ENCODE results near the gene PSMC3IP.

The PSMC3IP gene

DNA sequence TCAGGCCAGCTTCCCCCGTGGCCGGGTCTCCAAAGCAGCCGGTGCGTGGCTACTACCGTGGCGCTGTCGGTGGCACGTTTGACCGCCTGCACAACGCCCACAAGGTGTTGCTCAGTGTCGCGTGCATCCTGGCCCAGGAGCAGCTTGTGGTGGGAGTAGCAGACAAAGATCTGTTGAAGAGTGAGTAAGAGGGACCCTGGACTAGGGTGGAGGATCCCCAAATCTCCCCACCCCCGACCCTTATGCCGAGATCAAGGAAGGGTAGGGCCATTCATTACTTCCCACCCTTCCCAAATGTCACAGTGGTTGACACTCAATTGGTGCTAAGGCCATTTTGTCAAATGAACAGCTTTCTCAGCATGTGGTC lies 14.4 kb downstream of the PSMC3IP start:
- Histone ChIP-seq H3K14ac (ENCODE audit: low read length) (no peak overlapping the region), H3K9me3 (replicated peaks in 1 of 2; ENCODE audit: control insufficient read depth in 2 of 2, insufficient read depth in 1 of 2, low read depth in 1 of 2, low read length in 2 of 2) (no peaks in the 10 kb centered on the region), H3K4me2 (ENCODE audit: insufficient read depth, low read length, poor library complexity, severe bottlenecking) (peak overlapping the region; percentile 94), H3K4me1 (ENCODE audit: control insufficient read depth in 2 of 2, insufficient read depth in 1 of 2, low read depth in 1 of 2, low read length in 2 of 2) (peaks cover 15 to 16% of the 10 kb centered on the region in 2 donors), H3K36me3 (replicated peaks in 1 of 2; ENCODE audit: control insufficient read depth in 2 of 2, insufficient read depth in 2 of 2, low read length in 2 of 2) (peaks cover 21 to 35% of the 10 kb centered on the region in 2 donors), H2BK12ac (ENCODE audit: low read length) (no peak overlapping the region), H4K8ac (ENCODE audit: low read depth, low read length) (no peak overlapping the region), H3K18ac (ENCODE audit: low read length) (no peak overlapping the region), H3K4me3 (ENCODE audit: low read length in 2 of 2) (peak overlapping the region; percentile 66 to 92), H4K91ac (ENCODE audit: low read depth, low read length, poor library complexity) (no peak overlapping the region), H3K23ac (ENCODE audit: low read depth, low read length, poor library complexity) (no peak overlapping the region), H2AK5ac (ENCODE audit: low read depth, low read length) (no peak overlapping the region), H3K4ac (ENCODE audit: low read length) (no peak overlapping the region), H2BK5ac (ENCODE audit: low read length) (no peak overlapping the region), H2BK120ac (ENCODE audit: low read depth, low read length) (no peak overlapping the region), H3K79me1 (ENCODE audit: low read depth, low read length) (peaks cover 21% of the 10 kb centered on the region), H3K9ac (ENCODE audit: low read depth, low read length, poor library complexity) (no peak overlapping the region), H3K27ac (replicated peaks; ENCODE audit: low read length) (no peak overlapping the region), H2BK15ac (ENCODE audit: low read length) (no peak overlapping the region), H2AFZ (ENCODE audit: low read length) (no peak overlapping the region), H3K27me3 (ENCODE audit: control insufficient read depth in 3 of 3, insufficient read depth in 3 of 3, low read depth in 1 of 3, low read length in 3 of 3) (no peaks in the 10 kb centered on the region)
- no peak for DNase-seq (ENCODE audit: low spot score)
- no CpG with 5 or more reads among the region's 14 CpGs for WGBS, 2 donors (ENCODE audit: extremely low coverage in 2 of 2, insufficient read length in 2 of 2, insufficient replicate concordance in 1 of 2)

DNA sequence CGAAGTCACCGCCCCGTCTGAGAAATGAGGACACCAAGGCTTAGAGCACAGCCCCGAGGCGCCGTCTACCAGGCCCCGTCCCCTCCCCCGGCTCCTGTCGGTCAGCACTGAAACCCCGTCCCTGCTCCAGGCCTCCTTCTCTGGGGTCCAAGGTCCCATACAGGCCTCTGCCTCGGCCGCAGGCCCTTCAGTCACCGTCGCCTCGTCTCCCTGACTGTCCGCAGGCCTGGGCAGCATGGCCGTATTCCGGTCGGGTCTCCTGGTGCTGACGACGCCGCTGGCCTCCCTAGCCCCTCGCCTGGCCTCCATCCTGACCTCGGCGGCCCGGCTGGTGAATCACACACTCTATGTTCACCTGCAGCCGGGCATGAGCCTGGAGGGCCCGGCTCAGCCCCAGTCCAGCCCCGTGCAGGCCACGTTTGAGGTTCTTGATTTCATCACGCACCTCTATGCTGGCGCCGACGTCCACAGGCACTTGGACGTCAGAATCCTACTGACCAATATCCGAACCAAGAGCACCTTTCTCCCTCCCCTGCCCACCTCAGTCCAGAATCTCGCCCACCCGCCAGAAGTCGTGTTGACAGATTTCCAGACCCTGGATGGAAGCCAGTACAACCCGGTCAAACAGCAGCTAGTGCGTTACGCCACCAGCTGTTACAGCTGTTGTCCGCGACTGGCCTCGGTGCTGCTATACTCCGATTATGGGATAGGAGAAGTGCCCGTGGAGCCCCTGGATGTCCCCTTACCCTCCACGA lies 15.0 kb downstream of the PSMC3IP start:
- no peak overlapping the region for H3K4ac ChIP-seq (ENCODE audit: low read length)
- no peak overlapping the region for H4K8ac ChIP-seq (ENCODE audit: low read depth, low read length)
- H3K9me3 ChIP-seq (replicated peaks in 1 of 2; ENCODE audit: control insufficient read depth in 2 of 2, insufficient read depth in 1 of 2, low read depth in 1 of 2, low read length in 2 of 2) = no peaks in the 10 kb centered on the region
- peak overlapping the region; percentile 94 for H3K4me2 ChIP-seq (ENCODE audit: insufficient read depth, low read length, poor library complexity, severe bottlenecking)
- peaks cover 21 to 34% of the 10 kb centered on the region in 2 donors for H3K36me3 ChIP-seq (replicated peaks in 1 of 2; ENCODE audit: control insufficient read depth in 2 of 2, insufficient read depth in 2 of 2, low read length in 2 of 2)
- DNase-seq (ENCODE audit: low spot score) = no peak
- peaks cover 19% of the 10 kb centered on the region for H3K79me1 ChIP-seq (ENCODE audit: low read depth, low read length)
- no peak overlapping the region for H2BK12ac ChIP-seq (ENCODE audit: low read length)
- no peaks in the 10 kb centered on the region for H3K27me3 ChIP-seq (ENCODE audit: control insufficient read depth in 3 of 3, insufficient read depth in 3 of 3, low read depth in 1 of 3, low read length in 3 of 3)
- no peak overlapping the region for H2BK120ac ChIP-seq (ENCODE audit: low read depth, low read length)
- H3K18ac ChIP-seq (ENCODE audit: low read length) = no peak overlapping the region
- H2BK15ac ChIP-seq (ENCODE audit: low read length) = no peak overlapping the region
- peak overlapping the region; percentile 64 for H3K27ac ChIP-seq (replicated peaks; ENCODE audit: low read length)
- peaks cover 12 to 14% of the 10 kb centered on the region in 2 donors for H3K4me1 ChIP-seq (ENCODE audit: control insufficient read depth in 2 of 2, insufficient read depth in 1 of 2, low read depth in 1 of 2, low read length in 2 of 2)
- no peak overlapping the region for H3K14ac ChIP-seq (ENCODE audit: low read length)
- peak overlapping the region; percentile 94 for H3K9ac ChIP-seq (ENCODE audit: low read depth, low read length, poor library complexity)
- peak overlapping the region; percentile 66 to 92 for H3K4me3 ChIP-seq (ENCODE audit: low read length in 2 of 2)
- H2BK5ac ChIP-seq (ENCODE audit: low read length) = peak overlapping the region; percentile 58
- no CpG with 5 or more reads among the region's 48 CpGs for WGBS, 2 donors (ENCODE audit: extremely low coverage in 2 of 2, insufficient read length in 2 of 2, insufficient replicate concordance in 1 of 2)
- peak overlapping the region; percentile 57 for H3K23ac ChIP-seq (ENCODE audit: low read depth, low read length, poor library complexity)
- peak overlapping the region; percentile 85 for H2AFZ ChIP-seq (ENCODE audit: low read length)
- peak overlapping the region; percentile 41 for H2AK5ac ChIP-seq (ENCODE audit: low read depth, low read length)
- H4K91ac ChIP-seq (ENCODE audit: low read depth, low read length, poor library complexity) = no peak overlapping the region

DNA sequence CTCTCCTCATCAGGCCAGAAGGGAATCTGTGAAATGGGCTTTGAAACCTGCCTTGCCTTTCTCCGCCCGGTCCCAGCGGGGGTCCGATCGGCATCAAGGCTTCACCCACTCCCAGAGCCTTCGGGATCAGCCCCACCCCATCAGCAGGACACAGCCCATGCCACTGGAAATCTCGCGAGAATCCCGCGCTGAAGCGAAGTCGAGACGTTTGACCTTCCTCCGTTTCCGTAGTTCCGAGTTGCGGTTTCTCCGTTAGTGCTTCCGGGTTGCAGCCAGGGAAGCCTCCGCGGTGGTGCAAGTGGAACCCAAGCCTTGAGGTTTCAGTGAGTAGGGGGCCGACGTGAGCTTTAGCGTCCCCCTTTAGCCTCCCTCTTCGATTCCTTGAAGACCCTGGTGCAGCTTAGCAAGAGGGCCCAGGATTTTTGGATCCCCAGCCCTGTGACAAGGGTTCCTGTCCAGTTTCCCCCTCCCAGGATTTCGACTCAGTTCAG lies 15.6 kb downstream of the PSMC3IP start, which contains the start of gene COASY:
TSS of gene COASY (plus strand) at position 252 of the 491 bp plus-strand sequence. CDS start 475 bp downstream, outside the sequence.
- peaks cover 12% of the 10 kb centered on the region for H3K79me1 ChIP-seq (ENCODE audit: low read depth, low read length)
- H3K4me1 ChIP-seq (ENCODE audit: control insufficient read depth in 2 of 2, insufficient read depth in 1 of 2, low read depth in 1 of 2, low read length in 2 of 2) = peaks cover 11 to 14% of the 10 kb centered on the region in 2 donors
- no peak within 1 kb of the TSS for H2BK120ac ChIP-seq (ENCODE audit: low read depth, low read length)
- peak within 1 kb of the TSS; percentile 64 for H3K27ac ChIP-seq (replicated peaks; ENCODE audit: low read length)
- peak within 1 kb of the TSS; percentile 94 for H3K9ac ChIP-seq (ENCODE audit: low read depth, low read length, poor library complexity)
- H3K23ac ChIP-seq (ENCODE audit: low read depth, low read length, poor library complexity) = peak within 1 kb of the TSS; percentile 57
- H2AK5ac ChIP-seq (ENCODE audit: low read depth, low read length) = peak within 1 kb of the TSS; percentile 41
- H3K4me2 ChIP-seq (ENCODE audit: insufficient read depth, low read length, poor library complexity, severe bottlenecking) = peak within 1 kb of the TSS; percentile 94
- H3K4ac ChIP-seq (ENCODE audit: low read length) = no peak within 1 kb of the TSS
- H2AFZ ChIP-seq (ENCODE audit: low read length) = peak within 1 kb of the TSS; percentile 85
- H2BK5ac ChIP-seq (ENCODE audit: low read length) = peak within 1 kb of the TSS; percentile 58
- H3K9me3 ChIP-seq (replicated peaks in 1 of 2; ENCODE audit: control insufficient read depth in 2 of 2, insufficient read depth in 1 of 2, low read depth in 1 of 2, low read length in 2 of 2) = no peaks in the 10 kb centered on the region
- peak within 1 kb of the TSS; percentile 19 for H2BK15ac ChIP-seq (ENCODE audit: low read length)
- peak within 1 kb of the TSS; percentile 91 for H3K18ac ChIP-seq (ENCODE audit: low read length)
- WGBS, 2 donors (ENCODE audit: extremely low coverage in 2 of 2, insufficient read length in 2 of 2, insufficient replicate concordance in 1 of 2) = no CpG with 5 or more reads among the region's 26 CpGs
- peak; percentile 92 for DNase-seq (ENCODE audit: low spot score)
- H4K91ac ChIP-seq (ENCODE audit: low read depth, low read length, poor library complexity) = no peak within 1 kb of the TSS
- peak within 1 kb of the TSS; percentile 66 to 92 for H3K4me3 ChIP-seq (ENCODE audit: low read length in 2 of 2)
- H4K8ac ChIP-seq (ENCODE audit: low read depth, low read length) = peak within 1 kb of the TSS; percentile 17
- no peak within 1 kb of the TSS for H2BK12ac ChIP-seq (ENCODE audit: low read length)
- no peak within 1 kb of the TSS for H3K14ac ChIP-seq (ENCODE audit: low read length)
- H3K36me3 ChIP-seq (replicated peaks in 1 of 2; ENCODE audit: control insufficient read depth in 2 of 2, insufficient read depth in 2 of 2, low read length in 2 of 2) = peaks cover 21 to 34% of the 10 kb centered on the region in 2 donors
- no peaks in the 10 kb centered on the region for H3K27me3 ChIP-seq (ENCODE audit: control insufficient read depth in 3 of 3, insufficient read depth in 3 of 3, low read depth in 1 of 3, low read length in 3 of 3)

DNA sequence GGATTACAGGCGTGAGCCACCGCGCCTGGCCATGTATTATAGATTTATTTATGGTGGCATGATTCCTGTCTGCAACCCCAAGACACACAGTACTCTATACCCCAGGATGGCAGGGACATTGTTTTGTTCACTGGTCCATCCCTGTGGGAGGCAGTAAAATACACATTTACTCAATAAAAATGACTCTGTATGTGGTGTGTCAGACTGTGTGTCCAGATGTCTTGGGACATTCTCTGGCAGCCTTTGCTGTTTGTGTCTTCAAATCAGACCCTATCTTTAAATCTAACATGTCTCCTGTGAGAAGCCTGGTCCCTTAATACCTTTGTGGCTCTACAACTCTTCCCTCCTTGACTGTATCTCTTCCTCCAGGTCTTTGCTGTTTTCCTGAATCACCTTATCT lies 17.3 kb downstream of the PSMC3IP start:
- H4K91ac ChIP-seq (ENCODE audit: low read depth, low read length, poor library complexity) = no peak overlapping the region
- no peak overlapping the region for H3K18ac ChIP-seq (ENCODE audit: low read length)
- no peak overlapping the region for H2BK12ac ChIP-seq (ENCODE audit: low read length)
- no peak overlapping the region for H3K4ac ChIP-seq (ENCODE audit: low read length)
- no peak for DNase-seq (ENCODE audit: low spot score)
- H3K4me3 ChIP-seq (ENCODE audit: low read length in 2 of 2) = no peak overlapping the region
- peaks cover 9 to 14% of the 10 kb centered on the region in 2 donors for H3K4me1 ChIP-seq (ENCODE audit: control insufficient read depth in 2 of 2, insufficient read depth in 1 of 2, low read depth in 1 of 2, low read length in 2 of 2)
- no peak overlapping the region for H4K8ac ChIP-seq (ENCODE audit: low read depth, low read length)
- H3K27ac ChIP-seq (replicated peaks; ENCODE audit: low read length) = no peak overlapping the region
- no peak overlapping the region for H3K4me2 ChIP-seq (ENCODE audit: insufficient read depth, low read length, poor library complexity, severe bottlenecking)
- no peak overlapping the region for H3K23ac ChIP-seq (ENCODE audit: low read depth, low read length, poor library complexity)
- no peaks in the 10 kb centered on the region for H3K27me3 ChIP-seq (ENCODE audit: control insufficient read depth in 3 of 3, insufficient read depth in 3 of 3, low read depth in 1 of 3, low read length in 3 of 3)
- H2AK5ac ChIP-seq (ENCODE audit: low read depth, low read length) = no peak overlapping the region
- no CpG with 5 or more reads among the region's 3 CpGs for WGBS, 2 donors (ENCODE audit: extremely low coverage in 2 of 2, insufficient read length in 2 of 2, insufficient replicate concordance in 1 of 2)
- no peak overlapping the region for H2BK5ac ChIP-seq (ENCODE audit: low read length)
- H2BK120ac ChIP-seq (ENCODE audit: low read depth, low read length) = no peak overlapping the region
- H2BK15ac ChIP-seq (ENCODE audit: low read length) = no peak overlapping the region
- H3K79me1 ChIP-seq (ENCODE audit: low read depth, low read length) = peaks cover 10% of the 10 kb centered on the region
- H2AFZ ChIP-seq (ENCODE audit: low read length) = no peak overlapping the region
- no peaks in the 10 kb centered on the region for H3K9me3 ChIP-seq (replicated peaks in 1 of 2; ENCODE audit: control insufficient read depth in 2 of 2, insufficient read depth in 1 of 2, low read depth in 1 of 2, low read length in 2 of 2)
- H3K14ac ChIP-seq (ENCODE audit: low read length) = no peak overlapping the region
- peaks cover 11 to 22% of the 10 kb centered on the region in 2 donors for H3K36me3 ChIP-seq (replicated peaks in 1 of 2; ENCODE audit: control insufficient read depth in 2 of 2, insufficient read depth in 2 of 2, low read length in 2 of 2)
- no peak overlapping the region for H3K9ac ChIP-seq (ENCODE audit: low read depth, low read length, poor library complexity)
